SK-N-SH (cell line): ENCODE measurements around the gene ETV6. TPM values are rescaled to one million over a fixed set of nuclear protein-coding genes. Genes with fewer than 3 reads are reported as not detected.

Experiments used
- CTCF ChIA-PET: fragments of 300-600, 350-600 bp; formaldehyde crosslinking; extraction: SDS; loops from one replicate; lab custom pipeline; 2021; lab: Yijun Ruan, JAX
- POLR2A ChIA-PET: fragments of 350-600 bp; sonication (Branson Sonifier 250); formaldehyde crosslinking; extraction: SDS; loops from one replicate; lab custom pipeline; 2020; ENCODE audit warnings: antibody characterized with exemption, inconsistent platforms; lab: Yijun Ruan, JAX
- DNase-seq: peaks from one replicate; pipeline ENCODE4 v3.0.0; 2012
- H2AFZ ChIP-seq: fragments of 200-600 bp; sonication (generic); 2 replicates; pipeline ENCODE4 v1.8.1; 2016; ENCODE audit warnings: antibody characterized with exemption, mild to moderate bottlenecking, low read depth
- H3F3A ChIP-seq: fragments of 200-600 bp; sonication (generic); replicated peaks from 2 replicates; pipeline ENCODE3; 2016; ENCODE audit warnings: antibody characterized with exemption, mild to moderate bottlenecking; ENCODE audit not compliant: insufficient read depth
- H3K27ac ChIP-seq, 2 experiments: fragments of 200-500 bp in 1 of 2; fragments of 200-600 bp in 1 of 2; sonication (Bioruptor generic) in 1 of 2; sonication (generic), shearing (Covaris generic) in 1 of 2; 2 replicates each; pipeline versions ENCODE4 v1.5.1 to v1.6.1; 2014 to 2016; ENCODE audit warnings: low read depth in 2 of 2, inconsistent platforms in 1 of 2, low read length in 1 of 2, mild to moderate bottlenecking in 1 of 2, mixed read lengths in 1 of 2
- H3K27me3 ChIP-seq: fragments of 200-600 bp; sonication (generic), shearing (Covaris generic); 2 replicates; pipeline ENCODE4 v1.6.1; 2016; ENCODE audit warnings: mixed run types; ENCODE audit not compliant: insufficient read depth
- H3K36me3 ChIP-seq, 2 experiments: fragments of 200-500 bp in 1 of 2; fragments of 200-600 bp in 1 of 2; sonication (Bioruptor generic) in 1 of 2; sonication (generic) in 1 of 2; replicated peaks in 1 of 2; 2 replicates each; pipeline versions ENCODE3 to v1.5.1; 2014 to 2016; ENCODE audit warnings: low read length in 1 of 2, mild to moderate bottlenecking in 1 of 2; ENCODE audit not compliant: insufficient read depth in 2 of 2, control insufficient read depth in 1 of 2
- H3K4me1 ChIP-seq, 2 experiments: fragments of 200-500 bp in 1 of 2; fragments of 200-600 bp in 1 of 2; sonication (Bioruptor generic) in 1 of 2; sonication (generic), shearing (Covaris generic) in 1 of 2; 2 replicates each; pipeline versions ENCODE4 v1.5.1 to v1.6.1; 2014 to 2016; ENCODE audit warnings: low read depth in 1 of 2, low read length in 1 of 2, mixed run types in 1 of 2; ENCODE audit not compliant: insufficient read depth in 2 of 2, control insufficient read depth in 1 of 2
- H3K4me2 ChIP-seq: fragments of 200-600 bp; sonication (generic), shearing (Covaris generic); 2 replicates; pipeline ENCODE4 v1.6.1; 2017; ENCODE audit warnings: mixed run types
- H3K4me3 ChIP-seq, 2 experiments: fragments of 200-500 bp in 1 of 2; fragments of 200-600 bp in 1 of 2; sonication (Bioruptor generic) in 1 of 2; sonication (generic), shearing (Covaris generic) in 1 of 2; 2 replicates each; pipeline versions ENCODE4 v1.5.1 to v1.8.1; 2014 to 2016; ENCODE audit warnings: low read depth in 2 of 2, inconsistent platforms in 1 of 2, low read length in 1 of 2, mild to moderate bottlenecking in 1 of 2, mixed read lengths in 1 of 2, moderate library complexity in 1 of 2
- H3K79me2 ChIP-seq: fragments of 200-600 bp; sonication (generic); 2 replicates; pipeline ENCODE4 v1.8.1; 2017; ENCODE audit warnings: mild to moderate bottlenecking; ENCODE audit not compliant: insufficient read depth
- H3K9ac ChIP-seq: fragments of 200-600 bp; sonication (generic); 2 replicates; pipeline ENCODE4 v1.6.1; 2017; ENCODE audit warnings: mixed run types
- H3K9me2 ChIP-seq: fragments of 200-600 bp; sonication (generic); 2 replicates; pipeline ENCODE4 v1.6.1; 2017; ENCODE audit warnings: mixed run types
- H3K9me3 ChIP-seq: fragments of 200-600 bp; sonication (generic); 2 replicates; pipeline ENCODE4 v1.6.1; 2017; ENCODE audit warnings: mixed run types, mild to moderate bottlenecking, moderate library complexity
- H4K20me1 ChIP-seq: fragments of 200-600 bp; sonication (generic); 2 replicates; pipeline ENCODE4 v1.6.1; 2017; ENCODE audit warnings: mild to moderate bottlenecking, mixed run types; ENCODE audit not compliant: insufficient read depth
- CHD2 ChIP-seq: fragments of 150-350 bp; IDR thresholded peaks from 2 replicates; pipeline ENCODE4 v1.6.1; 2018; ENCODE audit warnings: low read length; ENCODE audit not compliant: partially characterized antibody
- EZH2phosphoT487 ChIP-seq: fragments of 200-600 bp; sonication (generic); IDR thresholded peaks from 2 replicates; pipeline ENCODE4 v1.6.1; 2017; ENCODE audit warnings: low read depth, mixed run types, mild to moderate bottlenecking, antibody characterized with exemption, moderate library complexity, borderline replicate concordance
- FOXM1 ChIP-seq: IDR thresholded peaks from 2 replicates; pipeline ENCODE4 v1.4.0; 2012; ENCODE audit warnings: low read depth, mild to moderate bottlenecking
- IRF3 ChIP-seq: fragments of 150-350 bp; IDR thresholded peaks from 2 replicates; pipeline ENCODE4 v1.6.1; 2016; ENCODE audit warnings: mild to moderate bottlenecking, low read depth, low read length
- NFIC ChIP-seq: IDR thresholded peaks from 2 replicates; pipeline ENCODE4 v1.4.0; 2012; ENCODE audit warnings: borderline replicate concordance
- NRF1 ChIP-seq: IDR thresholded peaks from 2 replicates; pipeline ENCODE4 v1.6.1; 2012; ENCODE audit warnings: low read depth, mild to moderate bottlenecking, low read length
- RAD21 ChIP-seq: IDR thresholded peaks from 2 replicates; pipeline ENCODE4 v1.6.1; 2012; ENCODE audit warnings: mild to moderate bottlenecking, low read length
- REST ChIP-seq: IDR thresholded peaks from 2 replicates; pipeline ENCODE4 v1.6.1; 2012; ENCODE audit warnings: mild to moderate bottlenecking, low read depth, low read length, moderate library complexity
- SIN3A ChIP-seq: IDR thresholded peaks from 2 replicates; pipeline ENCODE4 v1.6.1; 2012; ENCODE audit warnings: low read depth, mild to moderate bottlenecking, low read length, moderate library complexity, borderline replicate concordance
- TAF1 ChIP-seq: IDR thresholded peaks from 2 replicates; pipeline ENCODE4 v1.6.1; 2012; ENCODE audit warnings: low read depth, mild to moderate bottlenecking, low read length, moderate library complexity, borderline replicate concordance
- TEAD4 ChIP-seq: IDR thresholded peaks from 2 replicates; pipeline ENCODE4 v1.4.0; 2012; ENCODE audit warnings: mild to moderate bottlenecking, borderline replicate concordance; ENCODE audit not compliant: insufficient read depth
- WGBS: methylation state at CpG from one replicate; pipeline ENCODE4 v1.1.6; 2017; ENCODE audit warnings: low lambda C conversion rate; 5-methylcytosine and 5-hydroxymethylcytosine counted together
- polyA plus RNA-seq, 3 experiments: library from polyadenylated mRNA; depleted of rRNA; stranded (reverse); fragments of >200 nt; gene quantifications; 2 replicates each; pipeline ENCODE4 v1.2.3, GENCODE V29; 2012

ETV6 gene
- polyA plus RNA-seq, 1 of the 3 experiments (the other 2 are of a cell fraction) = 4.0 TPM

- DNase-seq = no peak
Measured at GRCh38 chr12:11824736-11825135, 175.3 kb downstream of the ETV6 start.

More at GRCh38 chr12:11824736-11825135, 175.3 kb downstream of the ETV6 start:
- Histone ChIP-seq H3K9ac (no peak overlapping the region), H3K36me3 (peaks cover 4 to 8% of the 10 kb centered on the region in 2 experiments), H3K79me2 (peaks cover 25% of the 10 kb centered on the region; the same call in 1 of the 2 replicates), H3K27me3 (no peaks in the 10 kb centered on the region), H3K27ac (no peak overlapping the region; a peak in 1 of 4 replicates), H3F3A (peaks cover 25% of the 10 kb centered on the region), H3K9me3 (no peaks in the 10 kb centered on the region), H3K9me2 (no peaks in the 10 kb centered on the region), H3K4me1 (peaks cover 6 to 33% of the 10 kb centered on the region in 2 experiments; a peak in 3 of 4 replicates), H3K4me2 (no peak overlapping the region), H2AFZ (no peak overlapping the region), H3K4me3 (no peak overlapping the region), H4K20me1 (no peaks in the 10 kb centered on the region)
- ChIA-PET CTCF (interaction anchor here (0.6 to 1.1 kb wide), 2 partner anchors 22 to 209 kb away, joined by 3 to 4 read pairs; no protein-coding TSS in a partner anchor), POLR2A (no interaction called here)
- TF ChIP-seq RAD21 = no peak
- no peak for TF ChIP-seq SIN3A
- TF ChIP-seq EZH2phosphoT487 = no peak
- no peak for TF ChIP-seq REST
- no peak for TF ChIP-seq TAF1
- TF ChIP-seq NFIC = no peak
- TF ChIP-seq NRF1 = no peak
- TF ChIP-seq IRF3 = no peak
- TF ChIP-seq FOXM1 = no peak
- TF ChIP-seq CHD2 = no peak
- TF ChIP-seq TEAD4 = no peak
- WGBS = 93% methylated on average over 3 of the region's 3 CpGs
